Breast epithelium (tissue), 4 donors: Measurements from ENCODE around the gene DENND6A. TPM values are rescaled to one million over a fixed set of nuclear protein-coding genes. Genes with fewer than 3 reads are reported as not detected.

ENCODE experiments used
- DNase-seq, 2 donors: peaks; one replicate each; pipeline ENCODE4 v3.0.0-alpha.2; 2019; ENCODE audit warnings: low spot score in 2 of 2
- H3K27ac ChIP-seq, 2 donors: fragments of 200-600 bp; sonication (generic) in 1 of 2; one replicate each; pipeline ENCODE4 v1.5.1; 2016 to 2019; ENCODE audit warnings: mild to moderate bottlenecking in 1 of 2
- H3K27me3 ChIP-seq, 2 donors: fragments of 200-600 bp; sonication (generic) in 1 of 2; one replicate each; pipeline versions ENCODE4 v1.5.1 to v1.6.0; 2017 to 2019; ENCODE audit warnings: control low read depth in 1 of 2, mild to moderate bottlenecking in 1 of 2
- H3K36me3 ChIP-seq: fragments of 200-600 bp; one replicate; pipeline ENCODE4 v1.5.1; 2019
- H3K4me1 ChIP-seq, 2 donors: fragments of 200-600 bp; sonication (generic); one replicate each; pipeline ENCODE4 v1.5.1; 2016 to 2019; ENCODE audit warnings: control low read depth in 1 of 2
- H3K4me3 ChIP-seq, 3 donors: fragments of 200-600 bp; sonication (generic); 1 replicate in 2 of 3; 2 replicates in 1 of 3; pipeline ENCODE4 v1.5.1; 2016 to 2019; ENCODE audit warnings: mild to moderate bottlenecking in 3 of 3, moderate library complexity in 2 of 3
- H3K9me3 ChIP-seq, 2 donors: fragments of 200-600 bp; sonication (generic) in 1 of 2; one replicate each; pipeline ENCODE4 v1.5.1; 2016 to 2019; ENCODE audit warnings: control low read depth in 1 of 2
- CTCF ChIP-seq, 3 donors: fragments of 450-650 bp; IDR thresholded peaks; one replicate each; pipeline ENCODE4 v1.5.1; 2016 to 2017; ENCODE audit warnings: antibody characterized with exemption in 3 of 3, mild to moderate bottlenecking in 3 of 3, moderate library complexity in 3 of 3
- POLR2A ChIP-seq: fragments of 450-650 bp; IDR thresholded peaks from one replicate; pipeline ENCODE4 v1.6.1; 2016; ENCODE audit warnings: antibody characterized with exemption, mild to moderate bottlenecking, moderate library complexity
- POLR2AphosphoS5 ChIP-seq, 3 donors: sonication (generic); formaldehyde crosslinking; IDR thresholded peaks; one replicate each; pipeline ENCODE4 v1.6.1; 2017; ENCODE audit warnings: antibody characterized with exemption in 3 of 3
- intact Hi-C: fragments of 100-400 bp; cut with DNase I; formaldehyde crosslinking; loops from one replicate; pipeline ENCODE4 v1.15.1; 2023; ENCODE audit warnings: low total_unique reads
- total RNA-seq, 3 donors: library from RNA; depleted of rRNA; stranded (reverse); fragments of >200 nt; gene quantifications; one replicate each; pipeline ENCODE4 v1.1.0, GENCODE V29; 2016

The DENND6A gene
- total RNA-seq, 3 donors from 2014 or later: 33.1 to 56.2 (median 38.0) TPM

DNA sequence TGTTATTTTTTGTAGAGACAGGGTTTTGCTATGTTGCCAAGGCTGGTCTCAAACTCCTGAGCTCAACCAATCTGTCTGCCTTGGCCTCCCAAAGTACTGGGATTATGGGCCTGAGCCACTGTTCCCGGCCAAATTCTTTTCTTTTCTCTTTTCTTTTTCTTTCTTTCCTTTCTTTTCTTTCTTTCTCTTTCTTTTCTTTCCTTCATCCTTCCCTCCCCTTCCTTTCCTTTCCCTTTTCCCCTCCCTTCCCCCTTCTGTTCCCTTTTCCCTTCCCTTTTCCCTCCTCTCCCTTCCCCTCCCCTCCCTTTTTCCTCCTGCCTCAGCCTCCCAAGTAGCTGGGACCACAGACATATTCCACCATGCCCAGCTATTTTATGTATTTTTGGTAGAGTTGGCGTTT lies 92.7 kb downstream of the DENND6A start:
- TF ChIP-seq CTCF (IDR thresholded peaks at IDR 0.05) (no peak), POLR2A (no peak), POLR2AphosphoS5 (IDR thresholded peaks at IDR 0.05) (no peak)
- H3K36me3 ChIP-seq: no peaks in the 10 kb centered on the region
- no peak for DNase-seq
- no peaks in the 10 kb centered on the region for H3K9me3 ChIP-seq
- no peak overlapping the region for H3K27ac ChIP-seq
- H3K4me3 ChIP-seq: no peak overlapping the region
- intact Hi-C loops: no loop called here
- H3K4me1 ChIP-seq: peaks cover 0 to 9% of the 10 kb centered on the region in 2 donors
- H3K27me3 ChIP-seq: no peaks in the 10 kb centered on the region

- Histone ChIP-seq H3K27me3 (no peaks in the 10 kb centered on the region), H3K27ac (peak overlapping the region; percentile 95 to 99), H3K4me1 (peaks cover 4 to 19% of the 10 kb centered on the region in 2 donors), H3K36me3 (no peaks in the 10 kb centered on the region), H3K9me3 (no peaks in the 10 kb centered on the region), H3K4me3 (peak overlapping the region; percentile 67 to 88 (median 77))
- TF ChIP-seq CTCF (IDR thresholded peaks at IDR 0.05) (no peak), POLR2A (no peak), POLR2AphosphoS5 (IDR thresholded peaks at IDR 0.05) (no peak)
- intact Hi-C loops: no loop called here
- no peak for DNase-seq
Observed at GRCh38 chr3:57598765-57599360, 94.0 kb downstream of the DENND6A start.

DNA sequence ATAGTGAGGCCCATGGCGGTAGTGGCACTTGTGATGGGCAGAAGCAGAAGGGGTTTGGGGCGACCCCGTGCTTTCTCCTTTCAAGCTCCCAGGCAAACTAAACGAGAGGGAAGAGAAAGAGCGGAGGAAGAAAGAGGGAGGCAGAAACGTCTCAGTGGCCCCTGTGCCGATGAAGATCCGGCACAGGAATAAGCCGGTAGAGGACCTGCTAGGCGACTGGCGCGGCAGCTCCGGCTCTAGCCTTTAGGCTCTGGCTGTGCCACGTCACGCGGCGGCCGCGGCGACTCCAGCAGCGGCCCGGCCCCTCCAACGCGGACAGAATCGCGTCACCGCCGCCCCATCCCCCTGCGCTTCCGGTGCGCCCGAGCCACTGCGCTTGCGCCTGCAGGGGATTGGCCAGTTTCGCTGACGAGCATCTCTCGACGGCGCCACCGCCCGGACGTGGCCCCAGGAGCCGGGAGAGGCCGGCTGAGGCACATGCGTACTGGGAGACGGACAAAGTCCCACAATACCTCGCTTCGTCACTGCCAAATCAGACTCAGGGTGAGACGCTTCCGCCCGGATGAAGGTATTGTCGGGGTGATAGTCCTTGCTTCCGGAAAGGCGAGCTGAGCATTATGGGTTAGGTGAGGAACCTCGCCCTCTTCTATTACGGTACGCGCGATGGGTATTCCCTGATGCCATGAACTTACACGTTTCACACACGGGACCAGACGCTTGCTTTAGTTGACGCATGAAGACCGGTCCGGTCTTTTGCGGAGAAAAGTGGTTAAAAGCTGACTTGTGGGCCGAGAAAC lies 95.6 kb downstream of the DENND6A start, which contains the start of gene ARF4:
TSS of gene ARF4 (minus strand) at position 218 of the 797 bp plus-strand sequence. CDS start at position 14, 204 bp downstream.
- H3K27ac ChIP-seq: peak within 1 kb of the TSS; percentile 95 to 99

GRCh38 chr3:57596495-57597126 lies 96.3 kb downstream of the DENND6A start:
- Histone ChIP-seq H3K4me3 (peak overlapping the region; percentile 67 to 88 (median 77)), H3K27me3 (no peaks in the 10 kb centered on the region), H3K9me3 (no peaks in the 10 kb centered on the region), H3K4me1 (peaks cover 4 to 22% of the 10 kb centered on the region in 2 donors), H3K36me3 (no peaks in the 10 kb centered on the region), H3K27ac (peak overlapping the region; percentile 95 to 99)
- DNase-seq: peak; percentile 84 to 86
- TF ChIP-seq POLR2A (no peak), CTCF (IDR thresholded peaks at IDR 0.05) (no peak), POLR2AphosphoS5 (IDR thresholded peaks at IDR 0.05) (peak; percentile 2 to 53 (median 10))
- intact Hi-C loops: no loop called here

More for the DNA sequence above, 95.6 kb downstream of the DENND6A start, which contains the start of gene ARF4:
- H3K9me3 ChIP-seq: no peaks in the 10 kb centered on the region
- H3K4me3 ChIP-seq: peak within 1 kb of the TSS; percentile 67 to 88 (median 77)
- peak; percentile 99 to 100 for DNase-seq
- peak; percentile 94 for TF ChIP-seq POLR2A
- TF ChIP-seq CTCF (IDR thresholded peaks at IDR 0.05): peak in 1 of 3 donors; percentile 3
- peak; percentile 85 to 96 (median 88) for TF ChIP-seq POLR2AphosphoS5 (IDR thresholded peaks at IDR 0.05)
- no peaks in the 10 kb centered on the region for H3K27me3 ChIP-seq
- intact Hi-C loops: no loop called here
- no peaks in the 10 kb centered on the region for H3K36me3 ChIP-seq
- peaks cover 4 to 22% of the 10 kb centered on the region in 2 donors for H3K4me1 ChIP-seq
